Liver (tissue), 9 donors: Measurements from ENCODE around the gene GSTA2. TPM values are rescaled to one million over a fixed set of nuclear protein-coding genes. Genes with fewer than 3 reads are reported as not detected.
"Not testable (repeated sequence)": the region's sequence is repeated elsewhere in the genome, so short reads cannot be mapped to it uniquely, and the experiment has no call there.

Source experiments
- DNase-seq: peaks from one replicate; pipeline ENCODE4 v3.0.0-alpha.2; 2017; ENCODE audit warnings: low spot score
- H3K27ac ChIP-seq, 2 donors: one replicate each; pipeline ENCODE4 v1.7.0; 2013; ENCODE audit warnings: inconsistent platforms in 2 of 2, low read length in 2 of 2, control low read depth in 1 of 2, low read depth in 1 of 2, mild to moderate bottlenecking in 1 of 2
- H3K27me3 ChIP-seq, 4 donors: one replicate each; pipeline versions ENCODE4 v1.6.1 to v1.7.0; 2013; ENCODE audit warnings: low read length in 3 of 4, inconsistent platforms in 1 of 4, mild to moderate bottlenecking in 1 of 4, moderate library complexity in 1 of 4; ENCODE audit not compliant: control insufficient read depth in 4 of 4, insufficient read depth in 4 of 4
- H3K36me3 ChIP-seq, 4 donors: one replicate each; pipeline versions ENCODE4 v1.6.1 to v1.7.0; 2013; ENCODE audit warnings: low read length in 3 of 4, mild to moderate bottlenecking in 3 of 4, low read depth in 1 of 4, moderate library complexity in 1 of 4; ENCODE audit not compliant: control insufficient read depth in 4 of 4, insufficient read depth in 3 of 4
- H3K4me1 ChIP-seq, 4 donors: one replicate each; pipeline versions ENCODE4 v1.6.1 to v1.7.0; 2013; ENCODE audit warnings: low read length in 3 of 4, mild to moderate bottlenecking in 3 of 4, moderate library complexity in 1 of 4; ENCODE audit not compliant: control insufficient read depth in 4 of 4, insufficient read depth in 4 of 4
- H3K4me3 ChIP-seq, 3 donors: one replicate each; pipeline versions ENCODE4 v1.6.1 to v1.7.0; 2013; ENCODE audit warnings: low read length in 3 of 3, control low read depth in 1 of 3, low read depth in 1 of 3, mild to moderate bottlenecking in 1 of 3
- H3K9ac ChIP-seq, 2 donors: one replicate each; pipeline ENCODE4 v1.7.0; 2013; ENCODE audit warnings: low read length in 2 of 2, mild to moderate bottlenecking in 2 of 2, moderate library complexity in 2 of 2, control low read depth in 1 of 2, low read depth in 1 of 2
- H3K9me3 ChIP-seq, 4 donors: one replicate each; pipeline versions ENCODE4 v1.6.1 to v1.7.0; 2013; ENCODE audit warnings: low read length in 3 of 4; ENCODE audit not compliant: control insufficient read depth in 4 of 4
- EGR1 ChIP-seq, 2 donors: IDR thresholded peaks; 2 replicates each; pipeline ENCODE4 v1.6.1; 2016 to 2018; ENCODE audit warnings: antibody characterized with exemption in 2 of 2, low read depth in 2 of 2
- FOXA1 ChIP-seq: IDR thresholded peaks from 2 replicates; pipeline ENCODE4 v1.6.1; 2016; ENCODE audit warnings: antibody characterized with exemption
- GABPA ChIP-seq, 2 donors: IDR thresholded peaks in 1 of 2; conservative IDR thresholded peaks in 1 of 2; 2 replicates each; pipeline ENCODE4 v1.6.1; 2016; ENCODE audit warnings: antibody characterized with exemption in 2 of 2, mild to moderate bottlenecking in 1 of 2, moderate library complexity in 1 of 2
- HNF4A ChIP-seq, 2 donors: conservative IDR thresholded peaks; 2 replicates each; pipeline ENCODE4 v1.6.1; 2016; ENCODE audit warnings: antibody characterized with exemption in 2 of 2, mild to moderate bottlenecking in 2 of 2
- HNF4G ChIP-seq: IDR thresholded peaks from 2 replicates; pipeline ENCODE4 v1.6.1; 2016; ENCODE audit warnings: antibody characterized with exemption
- JUND ChIP-seq, 2 donors: IDR thresholded peaks; 2 replicates each; pipeline ENCODE4 v1.6.1; 2016; ENCODE audit warnings: antibody characterized with exemption in 2 of 2
- NR2F2 ChIP-seq: IDR thresholded peaks from 2 replicates; pipeline ENCODE4 v1.6.1; 2016; ENCODE audit warnings: antibody characterized with exemption
- RAD21 ChIP-seq, 2 donors: IDR thresholded peaks; 2 replicates each; pipeline ENCODE4 v1.6.1; 2016; ENCODE audit warnings: antibody characterized with exemption in 2 of 2, mild to moderate bottlenecking in 2 of 2
- RXRA ChIP-seq, 2 donors: IDR thresholded peaks; 2 replicates each; pipeline ENCODE4 v1.6.1; 2017 to 2018; ENCODE audit warnings: antibody characterized with exemption in 2 of 2, mild to moderate bottlenecking in 1 of 2
- SP1 ChIP-seq: IDR thresholded peaks from 2 replicates; pipeline ENCODE4 v1.6.1; 2018; ENCODE audit warnings: antibody characterized with exemption, mild to moderate bottlenecking
- TAF1 ChIP-seq: conservative IDR thresholded peaks from 2 replicates; pipeline ENCODE4 v1.6.1; 2016; ENCODE audit warnings: antibody characterized with exemption, mild to moderate bottlenecking
- YY1 ChIP-seq: IDR thresholded peaks from 2 replicates; pipeline ENCODE4 v1.6.1; 2016; ENCODE audit warnings: antibody characterized with exemption, mild to moderate bottlenecking
- WGBS: extraction: QIAGEN DNeasy Blood & Tissue Kit; methylation state at CpG from one replicate; pipeline ENCODE4 v1.1.7; 2013; 5-methylcytosine and 5-hydroxymethylcytosine counted together
- polyA plus RNA-seq, 2 donors: library from polyadenylated mRNA; stranded (reverse) in 1 of 2; unstranded in 1 of 2; fragments of 200-250 nt in 1 of 2; fragments of >200 nt in 1 of 2; fragmentation: Nextera tagmentation in 1 of 2; extraction: Ambion mirVana in 1 of 2; gene quantifications; one replicate each; pipeline versions ENCODE4 v1.2.1 to v1.2.3, GENCODE V29; 2013 to 2015
- total RNA-seq, 2 donors: library from RNA; depleted of rRNA; stranded (reverse); fragments of >200 nt; gene quantifications; one replicate each; pipeline ENCODE4 v1.2.3, GENCODE V29; 2014
- TF ChIP-seq, protein P1 (sequence below): fragments of 150-350 bp; IDR thresholded peaks from 2 replicates; pipeline ENCODE4 v1.5.1; 2017; ENCODE audit warnings: improper control_type of control experiment, low read depth, low read length; ENCODE audit not compliant: missing input control
- TF ChIP-seq, protein P2 (sequence below): IDR thresholded peaks from 2 replicates; pipeline ENCODE4 v1.6.1; 2016; ENCODE audit warnings: antibody characterized with exemption
- TF ChIP-seq, protein P3 (sequence below): IDR thresholded peaks from 2 replicates; pipeline ENCODE4 v1.6.1; 2016; ENCODE audit warnings: antibody characterized with exemption
- TF ChIP-seq, protein P4 (sequence below): IDR thresholded peaks from 2 replicates; pipeline ENCODE4 v1.6.1; 2016; ENCODE audit warnings: antibody characterized with exemption
- donor health status: healthy.
- donor health status: healthy.
- donor health status: healthy.
- donor health status: healthy.
- donor health status: healthy.

The GSTA2 gene
- total and polyA plus RNA-seq, 4 donors = 1.4 to 110 (median 2.1) TPM

GRCh38 chr6:52720321-52720720 lies 43.0 kb downstream of the GSTA2 start:
- H3K27me3 ChIP-seq = no peaks in the 10 kb centered on the region
- DNase-seq = no peak
- H3K27ac ChIP-seq = no peak overlapping the region

DNA sequence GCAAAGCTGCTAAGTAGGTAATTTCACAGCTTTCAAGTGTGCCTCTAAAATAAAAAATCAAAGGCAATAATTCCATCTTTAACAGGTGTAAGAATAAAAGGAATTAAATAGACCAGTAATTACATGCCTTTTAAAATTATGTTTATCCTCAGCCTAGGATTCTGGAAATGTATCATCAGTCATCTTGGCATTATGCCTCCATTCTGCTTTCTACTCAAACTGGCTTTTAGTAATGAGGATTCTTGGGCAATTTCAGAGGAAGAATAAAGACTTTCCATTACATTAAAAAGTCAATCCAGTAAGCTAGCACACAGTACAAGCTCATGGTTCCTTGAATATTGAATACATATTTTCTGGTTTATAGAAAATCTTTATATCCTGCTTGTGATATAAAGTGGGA lies 44.7 kb downstream of the GSTA2 start:
- Histone ChIP-seq H3K9me3 (no peaks in the 10 kb centered on the region), H3K4me3 (no peak overlapping the region), H3K36me3 (no peaks in the 10 kb centered on the region), H3K4me1 (peaks cover 0 to 4% (median 1%) of the 10 kb centered on the region in 4 donors), H3K27ac (no peak overlapping the region), H3K27me3 (no peaks in the 10 kb centered on the region), H3K9ac (no peak overlapping the region)
- no peak for DNase-seq
- TF ChIP-seq, protein P1, sequence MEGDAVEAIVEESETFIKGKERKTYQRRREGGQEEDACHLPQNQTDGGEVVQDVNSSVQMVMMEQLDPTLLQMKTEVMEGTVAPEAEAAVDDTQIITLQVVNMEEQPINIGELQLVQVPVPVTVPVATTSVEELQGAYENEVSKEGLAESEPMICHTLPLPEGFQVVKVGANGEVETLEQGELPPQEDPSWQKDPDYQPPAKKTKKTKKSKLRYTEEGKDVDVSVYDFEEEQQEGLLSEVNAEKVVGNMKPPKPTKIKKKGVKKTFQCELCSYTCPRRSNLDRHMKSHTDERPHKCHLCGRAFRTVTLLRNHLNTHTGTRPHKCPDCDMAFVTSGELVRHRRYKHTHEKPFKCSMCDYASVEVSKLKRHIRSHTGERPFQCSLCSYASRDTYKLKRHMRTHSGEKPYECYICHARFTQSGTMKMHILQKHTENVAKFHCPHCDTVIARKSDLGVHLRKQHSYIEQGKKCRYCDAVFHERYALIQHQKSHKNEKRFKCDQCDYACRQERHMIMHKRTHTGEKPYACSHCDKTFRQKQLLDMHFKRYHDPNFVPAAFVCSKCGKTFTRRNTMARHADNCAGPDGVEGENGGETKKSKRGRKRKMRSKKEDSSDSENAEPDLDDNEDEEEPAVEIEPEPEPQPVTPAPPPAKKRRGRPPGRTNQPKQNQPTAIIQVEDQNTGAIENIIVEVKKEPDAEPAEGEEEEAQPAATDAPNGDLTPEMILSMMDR = no peak
- TF ChIP-seq EGR1 (IDR thresholded peaks at IDR 0.05; ENCODE audit: low read depth in 2 of 2) = no peak
- no peak for TF ChIP-seq YY1
- no peak for TF ChIP-seq TAF1

More at GRCh38 chr6:52720321-52720720, 43.0 kb downstream of the GSTA2 start:
- no peaks in the 10 kb centered on the region for H3K36me3 ChIP-seq
- TF ChIP-seq TAF1 (no peak), YY1 (no peak), HNF4G (no peak), HNF4A (conservative IDR thresholded peaks at IDR 0.05) (no peak)
- TF ChIP-seq, protein P2, sequence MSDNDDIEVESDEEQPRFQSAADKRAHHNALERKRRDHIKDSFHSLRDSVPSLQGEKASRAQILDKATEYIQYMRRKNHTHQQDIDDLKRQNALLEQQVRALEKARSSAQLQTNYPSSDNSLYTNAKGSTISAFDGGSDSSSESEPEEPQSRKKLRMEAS = no peak
- H3K4me1 ChIP-seq = peaks cover 7 to 21% (median 18%) of the 10 kb centered on the region in 4 donors
- no peak overlapping the region for H3K4me3 ChIP-seq
- no peak overlapping the region for H3K9ac ChIP-seq
- 94% methylated on average over 2 of the region's 2 CpGs for WGBS
- no peaks in the 10 kb centered on the region for H3K9me3 ChIP-seq

DNA sequence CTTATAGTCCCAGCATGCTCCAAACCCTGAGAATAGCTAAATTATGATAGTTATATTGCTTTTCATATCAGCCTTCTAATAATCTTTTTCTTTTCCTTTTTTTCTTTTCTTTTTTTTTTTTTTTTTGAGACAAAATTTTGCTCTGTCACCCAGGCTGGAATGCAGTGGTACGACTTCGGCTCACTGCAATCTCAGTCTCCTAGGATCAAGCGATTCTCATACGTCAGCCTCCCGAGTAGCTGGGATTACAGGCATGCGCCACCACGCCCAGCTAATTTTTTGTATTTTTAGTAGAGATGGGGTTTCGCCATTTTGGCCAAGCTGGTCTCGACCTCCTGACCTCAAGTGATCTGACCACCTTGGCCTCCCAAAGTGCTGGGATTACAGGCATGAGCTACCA lies 48.5 kb downstream of the GSTA2 start:
- WGBS = 96% methylated on average over 9 of the region's 9 CpGs
- H3K4me1 ChIP-seq, H3K36me3 ChIP-seq, H3K27ac ChIP-seq, H3K9ac ChIP-seq, H3K4me3 ChIP-seq, H3K9me3 ChIP-seq, DNase-seq, H3K27me3 ChIP-seq: not testable (repeated sequence)

GRCh38 chr6:52712136-52712535 lies 51.1 kb downstream of the GSTA2 start:
- Histone ChIP-seq H3K4me1 (peaks cover 0 to 5% (median 2%) of the 10 kb centered on the region in 4 donors), H3K4me3 (no peak overlapping the region), H3K27ac (no peak overlapping the region), H3K36me3 (no peaks in the 10 kb centered on the region), H3K27me3 (no peaks in the 10 kb centered on the region), H3K9ac (no peak overlapping the region), H3K9me3 (no peaks in the 10 kb centered on the region)
- no peak for DNase-seq
- TF ChIP-seq GABPA (IDR thresholded peaks at IDR 0.05 in 1 of 2, conservative IDR thresholded peaks at IDR 0.05 in 1 of 2) = no peak
- no peak for TF ChIP-seq RXRA (IDR thresholded peaks at IDR 0.05)
- TF ChIP-seq RAD21 (IDR thresholded peaks at IDR 0.05) = no peak
- TF ChIP-seq JUND (IDR thresholded peaks at IDR 0.05) = no peak
- TF ChIP-seq EGR1 (IDR thresholded peaks at IDR 0.05; ENCODE audit: low read depth in 2 of 2) = no peak
- TF ChIP-seq, protein P3, sequence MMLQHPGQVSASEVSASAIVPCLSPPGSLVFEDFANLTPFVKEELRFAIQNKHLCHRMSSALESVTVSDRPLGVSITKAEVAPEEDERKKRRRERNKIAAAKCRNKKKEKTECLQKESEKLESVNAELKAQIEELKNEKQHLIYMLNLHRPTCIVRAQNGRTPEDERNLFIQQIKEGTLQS = no peak
- no peak for TF ChIP-seq HNF4G
- no peak for TF ChIP-seq HNF4A (conservative IDR thresholded peaks at IDR 0.05)
- no peak for TF ChIP-seq NR2F2
- no peak for TF ChIP-seq SP1
- TF ChIP-seq, protein P2 = no peak
- no peak for TF ChIP-seq FOXA1
- no peak for TF ChIP-seq TAF1
- TF ChIP-seq, protein P4, sequence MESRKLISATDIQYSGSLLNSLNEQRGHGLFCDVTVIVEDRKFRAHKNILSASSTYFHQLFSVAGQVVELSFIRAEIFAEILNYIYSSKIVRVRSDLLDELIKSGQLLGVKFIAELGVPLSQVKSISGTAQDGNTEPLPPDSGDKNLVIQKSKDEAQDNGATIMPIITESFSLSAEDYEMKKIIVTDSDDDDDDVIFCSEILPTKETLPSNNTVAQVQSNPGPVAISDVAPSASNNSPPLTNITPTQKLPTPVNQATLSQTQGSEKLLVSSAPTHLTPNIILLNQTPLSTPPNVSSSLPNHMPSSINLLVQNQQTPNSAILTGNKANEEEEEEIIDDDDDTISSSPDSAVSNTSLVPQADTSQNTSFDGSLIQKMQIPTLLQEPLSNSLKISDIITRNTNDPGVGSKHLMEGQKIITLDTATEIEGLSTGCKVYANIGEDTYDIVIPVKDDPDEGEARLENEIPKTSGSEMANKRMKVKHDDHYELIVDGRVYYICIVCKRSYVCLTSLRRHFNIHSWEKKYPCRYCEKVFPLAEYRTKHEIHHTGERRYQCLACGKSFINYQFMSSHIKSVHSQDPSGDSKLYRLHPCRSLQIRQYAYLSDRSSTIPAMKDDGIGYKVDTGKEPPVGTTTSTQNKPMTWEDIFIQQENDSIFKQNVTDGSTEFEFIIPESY = no peak
- WGBS = 94% methylated on average over 2 of the region's 2 CpGs
